ENCODE measurements around the gene JAK3. TPM values are rescaled to one million over a fixed set of nuclear protein-coding genes. Genes with fewer than 3 reads are reported as not detected.

The JAK3 gene
- total and polyA plus RNA-seq, 2 of the 4 experiments (the other 2 are of a cell fraction), result 0.36 to 1.5 TPM

GRCh38 chr19:17893766-17894165 lies 46.0 kb upstream of the JAK3 start:
- H3K4ac ChIP-seq (ENCODE audit: low read depth, low read length), result no peak overlapping the region
- H2AFZ ChIP-seq (replicated peaks; ENCODE audit: low read length, poor library complexity), result no peak overlapping the region
- no peak overlapping the region for H4K8ac ChIP-seq (ENCODE audit: low read depth in 2 of 2, low read length in 2 of 2)
- BruUV-seq (replicated peaks), result no TSS peak
- H3K18ac ChIP-seq (ENCODE audit: low read depth, low read length), result no peak overlapping the region
- no peaks in the 10 kb centered on the region for H3K79me1 ChIP-seq (ENCODE audit: low read depth in 1 of 2, low read length in 2 of 2)
- POLR2A ChIA-PET (ENCODE audit: unreplicated experiment), result no interaction called here
- H3K56ac ChIP-seq (ENCODE audit: extremely low read depth, insufficient read depth, low read length), result no peak overlapping the region
- dilution Hi-C loops (cut with HindIII; ENCODE audit: low sequenced_read_pairs, unreplicated experiment), result no loop called here
- intact Hi-C loops (cut with micrococcal nuclease), result no loop called here
- H3K4me2 ChIP-seq (ENCODE audit: low read depth, low read length), result no peak overlapping the region
- no peak overlapping the region for H3K9ac ChIP-seq (ENCODE audit: low read depth, low read length)
- DNase-seq, result no peak
- no peaks in the 10 kb centered on the region for H3K9me1 ChIP-seq (ENCODE audit: insufficient read depth, low read length)
- no peaks in the 10 kb centered on the region for H3K4me1 ChIP-seq (ENCODE audit: control insufficient read depth, insufficient read depth, low read length)
- no peaks in the 10 kb centered on the region for H4K20me1 ChIP-seq (ENCODE audit: insufficient read depth, low read length)
- WGBS, 2 experiments (ENCODE audit: extremely low coverage in 2 of 2, insufficient read length in 1 of 2), result 30% methylated on average over 2 of the region's 9 CpGs; no CpG with 5 or more reads in 1 of the 2 experiments
- no peak overlapping the region for H2AK9ac ChIP-seq (replicated peaks; ENCODE audit: low read depth, low read length, poor library complexity)
- no peak overlapping the region for H3K27ac ChIP-seq (ENCODE audit: insufficient read depth, low read length)
- in situ Hi-C loops (cut with MboI; ENCODE audit: low sequenced_read_pairs), result no loop called here
- TF ChIP-seq RFX5 (IDR thresholded peaks at IDR 0.05; ENCODE audit: low read depth, low read length) (no peak), ELK1 (IDR thresholded peaks at IDR 0.05; ENCODE audit: borderline replicate concordance, low read depth, low read length) (no peak), FOS (IDR thresholded peaks at IDR 0.05; ENCODE audit: low read depth, low read length) (no peak), POLR2A (IDR thresholded peaks at IDR 0.05; ENCODE audit: low read depth, low read length) (no peak), NFE2L2 (IDR thresholded peaks at IDR 0.05; ENCODE audit: low read depth, low read length) (no peak), RCOR1 (IDR thresholded peaks at IDR 0.05; ENCODE audit: insufficient replicate concordance, low read length) (no peak), CEBPB (IDR thresholded peaks at IDR 0.05; ENCODE audit: low read depth, low read length) (no peak), SMC3 (IDR thresholded peaks at IDR 0.05; ENCODE audit: low read depth, low read length) (no peak)
- TF ChIP-seq, protein P1, sequence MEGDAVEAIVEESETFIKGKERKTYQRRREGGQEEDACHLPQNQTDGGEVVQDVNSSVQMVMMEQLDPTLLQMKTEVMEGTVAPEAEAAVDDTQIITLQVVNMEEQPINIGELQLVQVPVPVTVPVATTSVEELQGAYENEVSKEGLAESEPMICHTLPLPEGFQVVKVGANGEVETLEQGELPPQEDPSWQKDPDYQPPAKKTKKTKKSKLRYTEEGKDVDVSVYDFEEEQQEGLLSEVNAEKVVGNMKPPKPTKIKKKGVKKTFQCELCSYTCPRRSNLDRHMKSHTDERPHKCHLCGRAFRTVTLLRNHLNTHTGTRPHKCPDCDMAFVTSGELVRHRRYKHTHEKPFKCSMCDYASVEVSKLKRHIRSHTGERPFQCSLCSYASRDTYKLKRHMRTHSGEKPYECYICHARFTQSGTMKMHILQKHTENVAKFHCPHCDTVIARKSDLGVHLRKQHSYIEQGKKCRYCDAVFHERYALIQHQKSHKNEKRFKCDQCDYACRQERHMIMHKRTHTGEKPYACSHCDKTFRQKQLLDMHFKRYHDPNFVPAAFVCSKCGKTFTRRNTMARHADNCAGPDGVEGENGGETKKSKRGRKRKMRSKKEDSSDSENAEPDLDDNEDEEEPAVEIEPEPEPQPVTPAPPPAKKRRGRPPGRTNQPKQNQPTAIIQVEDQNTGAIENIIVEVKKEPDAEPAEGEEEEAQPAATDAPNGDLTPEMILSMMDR (conservative IDR thresholded peaks at IDR 0.05; ENCODE audit: low read depth, low read length), result no peak
- TF ChIP-seq, protein P2, sequence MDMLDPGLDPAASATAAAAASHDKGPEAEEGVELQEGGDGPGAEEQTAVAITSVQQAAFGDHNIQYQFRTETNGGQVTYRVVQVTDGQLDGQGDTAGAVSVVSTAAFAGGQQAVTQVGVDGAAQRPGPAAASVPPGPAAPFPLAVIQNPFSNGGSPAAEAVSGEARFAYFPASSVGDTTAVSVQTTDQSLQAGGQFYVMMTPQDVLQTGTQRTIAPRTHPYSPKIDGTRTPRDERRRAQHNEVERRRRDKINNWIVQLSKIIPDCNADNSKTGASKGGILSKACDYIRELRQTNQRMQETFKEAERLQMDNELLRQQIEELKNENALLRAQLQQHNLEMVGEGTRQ (IDR thresholded peaks at IDR 0.05; ENCODE audit: low read depth, low read length), result no peak
- H2BK20ac ChIP-seq (ENCODE audit: low read depth, low read length), result no peak overlapping the region
- no peak overlapping the region for H4K5ac ChIP-seq (ENCODE audit: low read depth, low read length)
- H3K4me3 ChIP-seq (ENCODE audit: insufficient read depth, low read depth, low read length), result no peak overlapping the region
- no peak overlapping the region for H4K91ac ChIP-seq (ENCODE audit: insufficient read depth, low read depth, low read length)
- peaks cover 9% of the 10 kb centered on the region for H3K27me3 ChIP-seq (ENCODE audit: control insufficient read depth, insufficient read depth, low read length)
- no peak overlapping the region for H3K23ac ChIP-seq (ENCODE audit: low read depth, low read length)
- no peak overlapping the region for H2BK120ac ChIP-seq (ENCODE audit: low read depth, low read length)
- no peaks in the 10 kb centered on the region for H3K36me3 ChIP-seq (ENCODE audit: control insufficient read depth, insufficient read depth, low read length)
- ATAC-seq (ENCODE audit: low read depth), result no peak
- no peak overlapping the region for H2AK5ac ChIP-seq (ENCODE audit: low read depth, low read length)
- H3K14ac ChIP-seq (replicated peaks; ENCODE audit: low read depth, low read length), result no peak overlapping the region
- no peak overlapping the region for H2BK5ac ChIP-seq (ENCODE audit: low read depth, low read length, poor library complexity, severe bottlenecking)
- no peak overlapping the region for H2BK15ac ChIP-seq (ENCODE audit: low read depth, low read length)
- no peaks in the 10 kb centered on the region for H3K9me3 ChIP-seq (ENCODE audit: control insufficient read depth, insufficient read depth, low read length)
- CTCF ChIA-PET, result no interaction called here
